Spleen (tissue), 11 donors: ENCODE measurements around the gene LBR. TPM values are rescaled to one million over a fixed set of nuclear protein-coding genes. Genes with fewer than 3 reads are reported as not detected.

Experiments used
- DNase-seq: peaks from one replicate; pipeline ENCODE4 v3.0.0-alpha.2; 2020
- H3K27ac ChIP-seq, 8 donors: fragments of 200-600 bp; sonication (generic) in 7 of 8; 1 replicate in 4 of 8; 2 replicates in 4 of 8; pipeline versions ENCODE4 v1.5.0 to v1.8.0; 2016 to 2021; ENCODE audit warnings: inconsistent platforms in 4 of 8, mild to moderate bottlenecking in 4 of 8, moderate library complexity in 1 of 8
- H3K27me3 ChIP-seq, 7 donors: fragments of 200-600 bp; sonication (generic) in 6 of 7; replicated peaks in 1 of 7; 1 replicate in 4 of 7; 2 replicates in 3 of 7; pipeline versions ENCODE4 v1.5.0 to v1.8.0; 2016 to 2021; ENCODE audit warnings: inconsistent platforms in 3 of 7, mild to moderate bottlenecking in 1 of 7
- H3K36me3 ChIP-seq, 6 donors: fragments of 200-600 bp; sonication (generic) in 5 of 6; 1 replicate in 4 of 6; 2 replicates in 2 of 6; pipeline versions ENCODE4 v1.5.0 to v1.8.0; 2016 to 2021; ENCODE audit warnings: inconsistent platforms in 2 of 6
- H3K4me1 ChIP-seq, 6 donors: fragments of 200-600 bp; sonication (generic) in 5 of 6; 1 replicate in 3 of 6; 2 replicates in 3 of 6; pipeline versions ENCODE4 v1.5.0 to v1.8.0; 2016 to 2021; ENCODE audit warnings: inconsistent platforms in 3 of 6
- H3K4me3 ChIP-seq, 8 donors: fragments of 200-600 bp; sonication (generic) in 7 of 8; 1 replicate in 4 of 8; 2 replicates in 4 of 8; pipeline versions ENCODE4 v1.5.0 to v1.8.0; 2016 to 2021; ENCODE audit warnings: inconsistent platforms in 4 of 8, mild to moderate bottlenecking in 4 of 8, moderate library complexity in 2 of 8
- H3K9me3 ChIP-seq, 8 donors: fragments of 200-600 bp; sonication (generic) in 7 of 8; 1 replicate in 4 of 8; 2 replicates in 4 of 8; pipeline versions ENCODE4 v1.5.0 to v1.8.0; 2016 to 2021; ENCODE audit warnings: inconsistent platforms in 4 of 8
- CTCF ChIP-seq, 11 experiments: fragments of 200-600 bp in 7 of 11; fragments of 450-650 bp in 4 of 11; sonication (generic) in 4 of 11; IDR thresholded peaks in 8 of 11; conservative IDR thresholded peaks in 3 of 11; 1 replicate in 7 of 11; 2 replicates in 4 of 11; pipeline versions ENCODE4 v1.4.0 to v1.8.0; 2016 to 2021; ENCODE audit warnings: antibody characterized with exemption in 11 of 11, inconsistent platforms in 4 of 11, mild to moderate bottlenecking in 1 of 11
- POLR2A ChIP-seq, 3 donors: fragments of 450-650 bp; IDR thresholded peaks; one replicate each; pipeline ENCODE4 v1.5.1; 2017; ENCODE audit warnings: antibody characterized with exemption in 3 of 3, mild to moderate bottlenecking in 1 of 3
- POLR2AphosphoS5 ChIP-seq, 3 donors: sonication (generic); formaldehyde crosslinking; IDR thresholded peaks; one replicate each; pipeline ENCODE4 v1.5.1; 2017; ENCODE audit warnings: antibody characterized with exemption in 3 of 3
- WGBS, 5 donors: extraction: QIAGEN DNeasy Blood & Tissue Kit in 3 of 5; methylation state at CpG; one replicate each; pipeline versions ENCODE4 v1.1.5 to v1.1.7; 2013 to 2018; 5-methylcytosine and 5-hydroxymethylcytosine counted together
- intact Hi-C: fragments of 100-400 bp; cut with DNase I; formaldehyde crosslinking; loops from one replicate; pipeline ENCODE4 v1.15.0; 2023; ENCODE audit warnings: low total_unique reads
- polyA plus RNA-seq, 3 donors: library from polyadenylated mRNA; stranded (reverse); fragments of 200-250 nt; gene quantifications; one replicate each; pipeline ENCODE4 v1.2.1, GENCODE V29; 2013
- total RNA-seq, 7 donors: library from RNA; depleted of rRNA in 3 of 7; stranded (reverse); fragments of >200 nt in 3 of 7; fragmentation: NEBNext Ultra II Directional in 4 of 7; extraction: Animal tissue kit (Norgen Biotek cat#: 25700) in 4 of 7; gene quantifications; one replicate each; pipeline versions ENCODE4 v1.1.0 to v1.2.1, GENCODE V29; 2016 to 2021
- donor health status: healthy with polysubstance abuse.
- donor health status: DM: no; HTN: no; CAD: no; lungs with moderate emphysema.
- donor health status: DM: no; HTN: no; CAD: no.
- donor health status: Bipolar disorder and iron deficiency.
- donor health status: healthy.
- donor health status: DM: no; HTN: no; CAD: no.
- donor health status: DM: yes; HTN: yes; CAD: no.

LBR gene
- total and polyA plus RNA-seq, 10 donors = 20.8 to 157 (median 87.9) TPM

- Histone ChIP-seq H3K4me1 (peaks cover 13 to 57% (median 30%) of the 10 kb centered on the region in 6 donors), H3K27me3 (no peaks in the 10 kb centered on the region), H3K27ac (no peak overlapping the region), H3K36me3 (no peaks in the 10 kb centered on the region), H3K4me3 (no peak overlapping the region), H3K9me3 (no peaks in the 10 kb centered on the region)
- no peak for DNase-seq
- WGBS, 5 donors = 78 to 85% (median 84%) methylated on average over 10 to 29 of the region's 29 CpGs
- TF ChIP-seq POLR2AphosphoS5 (IDR thresholded peaks at IDR 0.05) (no peak), CTCF (IDR thresholded peaks at IDR 0.05 in 8 of 11, conservative IDR thresholded peaks at IDR 0.05 in 3 of 11) (no peak), POLR2A (IDR thresholded peaks at IDR 0.05) (no peak)
- intact Hi-C loops = loop anchor here (5.0 kb wide), 1 partner anchor 506 kb away; no protein-coding TSS in a partner anchor
These were observed 43.8 kb upstream of the LBR start for GRCh38 chr1:225471453-225472301.

GRCh38 chr1:225471109-225471452 lies 43.2 kb upstream of the LBR start:
- H3K36me3 ChIP-seq = no peaks in the 10 kb centered on the region
- peaks cover 13 to 61% (median 33%) of the 10 kb centered on the region in 6 donors for H3K4me1 ChIP-seq
- no peak overlapping the region for H3K4me3 ChIP-seq
- H3K27ac ChIP-seq = no peak overlapping the region
- intact Hi-C loops = loop anchor here (5.0 kb wide), 1 partner anchor 506 kb away; no protein-coding TSS in a partner anchor
- DNase-seq = peak; percentile 59
- WGBS, 5 donors = 77 to 90% (median 77%) methylated on average over 6 to 8 of the region's 8 CpGs
- no peaks in the 10 kb centered on the region for H3K27me3 ChIP-seq
- H3K9me3 ChIP-seq = no peaks in the 10 kb centered on the region
- TF ChIP-seq POLR2A (IDR thresholded peaks at IDR 0.05) (no peak), POLR2AphosphoS5 (IDR thresholded peaks at IDR 0.05) (no peak), CTCF (IDR thresholded peaks at IDR 0.05 in 8 of 11, conservative IDR thresholded peaks at IDR 0.05 in 3 of 11) (no peak)

GRCh38 chr1:225470211-225471108 lies 42.6 kb upstream of the LBR start:
- H3K27ac ChIP-seq = no peak overlapping the region
- 86 to 91% (median 89%) methylated on average over 25 of the region's 25 CpGs for WGBS, 5 donors
- H3K27me3 ChIP-seq = no peaks in the 10 kb centered on the region
- DNase-seq = peak; percentile 72
- H3K4me1 ChIP-seq = peaks cover 13 to 61% (median 33%) of the 10 kb centered on the region in 6 donors
- no peak for TF ChIP-seq POLR2AphosphoS5 (IDR thresholded peaks at IDR 0.05)
- TF ChIP-seq CTCF (IDR thresholded peaks at IDR 0.05 in 8 of 11, conservative IDR thresholded peaks at IDR 0.05 in 3 of 11) = no peak
- TF ChIP-seq POLR2A (IDR thresholded peaks at IDR 0.05) = no peak
- intact Hi-C loops = loop anchor here (5.0 kb wide), 1 partner anchor 507 kb away; no protein-coding TSS in a partner anchor
- no peaks in the 10 kb centered on the region for H3K36me3 ChIP-seq
- H3K9me3 ChIP-seq = no peaks in the 10 kb centered on the region
- no peak overlapping the region for H3K4me3 ChIP-seq
